ENCODE results near the gene CASP3.
"Not testable (repeated sequence)": the region's sequence is repeated elsewhere in the genome, so short reads cannot be mapped to it uniquely, and the experiment has no call there.

Gene CASP3

DNA sequence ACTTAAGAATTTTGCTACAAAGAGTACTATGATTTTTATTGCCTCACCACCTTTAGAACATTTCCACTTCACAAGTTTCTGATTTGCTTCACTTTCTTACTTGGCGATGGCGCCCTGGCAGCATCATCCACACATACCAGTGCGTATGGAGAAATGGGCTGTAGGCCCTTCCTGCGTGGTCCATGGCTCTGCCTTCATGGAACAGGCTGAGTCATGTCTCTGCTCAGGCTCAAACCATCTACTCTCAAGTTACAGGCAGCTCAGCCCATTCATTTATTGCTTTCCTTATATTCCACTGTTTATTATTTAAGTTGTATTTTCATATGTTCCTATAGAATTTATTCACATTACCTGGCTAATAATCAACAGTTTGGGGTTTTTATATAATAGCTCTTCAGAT lies 21.1 kb downstream of the CASP3 start:
- DNase-seq, result no peak

DNA sequence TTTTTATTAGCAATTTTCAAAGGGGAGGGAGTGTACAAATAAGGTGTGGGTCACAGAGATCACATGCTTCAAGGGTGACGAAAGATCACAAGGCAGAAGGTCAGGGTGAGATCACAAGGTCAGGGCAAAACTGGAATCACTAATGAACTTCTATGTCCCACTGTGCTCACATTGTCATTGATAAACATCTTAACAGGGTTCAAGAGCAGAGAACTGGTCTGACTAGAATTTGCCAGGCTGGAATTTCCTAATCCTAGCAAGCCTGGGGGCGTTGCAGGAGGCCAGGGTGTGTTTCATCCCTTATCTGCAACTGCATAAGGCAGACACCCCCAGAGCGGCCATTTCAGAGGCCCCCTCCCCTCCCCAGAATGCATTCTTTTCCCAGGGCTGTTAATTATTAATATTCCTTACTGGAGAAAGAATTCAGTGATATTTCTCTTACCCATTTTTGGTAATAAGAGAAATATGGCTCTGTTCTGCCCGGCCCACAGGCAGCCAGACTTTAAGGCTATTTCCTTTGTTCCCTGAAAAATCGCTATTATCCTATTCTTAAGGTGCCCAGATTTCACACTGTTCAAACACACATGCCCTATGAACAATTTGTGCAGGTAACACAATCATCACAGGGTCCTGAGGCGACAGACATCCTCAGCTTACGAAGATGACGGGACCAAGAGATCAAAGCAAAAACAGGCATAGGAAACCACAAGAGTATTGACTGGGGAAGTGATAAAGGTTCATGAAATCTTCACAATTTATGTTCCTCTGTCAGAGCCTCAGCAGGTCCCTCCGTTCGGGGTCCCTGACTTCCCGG lies 23.3 kb downstream of the CASP3 start:
- DNase-seq, result not testable (repeated sequence)

DNA sequence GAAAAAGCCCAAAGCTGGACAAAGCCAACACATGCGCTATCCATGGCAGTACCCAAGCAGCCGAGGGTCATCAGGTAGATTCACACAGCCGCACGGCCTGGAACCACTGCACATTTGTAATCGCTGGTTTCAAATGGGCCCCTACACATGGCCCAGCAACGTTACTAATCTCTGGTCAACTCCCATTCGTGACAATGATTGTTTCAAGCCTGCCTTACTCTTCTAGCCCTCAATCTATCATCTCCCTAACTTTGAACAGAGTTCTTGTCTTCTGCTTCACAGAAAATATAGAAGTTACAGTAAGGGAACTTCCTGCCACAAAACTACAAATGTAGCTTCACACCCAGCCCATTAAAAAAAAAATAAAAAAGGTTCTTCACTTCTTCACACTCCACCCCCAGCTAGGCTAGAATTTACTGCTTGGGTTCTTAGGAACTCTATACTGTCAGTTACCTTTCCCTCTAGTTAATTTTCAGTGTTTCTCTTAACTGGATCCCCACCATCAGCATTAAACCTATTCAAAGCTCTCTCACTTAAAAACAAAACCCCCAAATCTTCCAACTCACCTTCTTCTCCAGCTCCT lies 24.2 kb downstream of the CASP3 start:
- no peak for DNase-seq

DNA sequence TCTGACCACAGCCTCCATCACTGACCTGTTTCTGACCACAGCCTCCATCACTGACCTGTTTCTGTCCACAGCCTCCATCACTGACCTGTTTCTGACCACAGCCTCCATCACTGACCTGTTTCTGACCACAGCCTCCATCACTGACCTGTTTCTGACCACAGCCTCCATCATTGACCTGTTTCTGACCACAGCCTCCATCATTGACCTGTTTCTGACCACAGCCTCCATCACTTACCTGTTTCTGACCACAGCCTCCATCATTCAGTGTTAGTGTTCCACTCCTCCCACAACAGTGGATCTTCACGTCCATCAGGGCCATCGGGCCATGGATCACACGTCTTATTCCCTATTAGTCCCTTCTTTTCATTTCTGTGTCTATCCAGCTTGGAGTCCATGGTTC lies 24.7 kb downstream of the CASP3 start:
- DNase-seq, result not testable (repeated sequence)

DNA sequence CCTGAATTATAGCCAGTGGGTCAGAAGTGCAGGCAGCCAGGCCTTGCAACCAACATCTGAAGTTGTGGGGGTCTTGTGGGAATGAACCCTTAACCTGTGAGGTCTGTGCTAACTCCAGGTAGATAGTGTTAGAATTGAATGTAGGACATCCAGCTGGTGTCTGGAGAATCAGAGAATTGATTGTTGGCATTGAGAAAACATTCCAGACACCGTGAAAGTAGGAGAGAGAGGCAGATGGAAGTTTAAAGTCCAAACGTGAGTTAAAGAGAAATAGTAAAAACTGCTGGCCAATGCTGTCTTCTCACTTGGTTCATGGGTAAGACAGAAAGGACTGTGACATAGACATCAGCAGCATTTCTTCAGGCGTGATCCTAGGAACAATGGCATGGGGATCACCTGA lies 27.7 kb downstream of the CASP3 start:
- DNase-seq, result no peak

DNA sequence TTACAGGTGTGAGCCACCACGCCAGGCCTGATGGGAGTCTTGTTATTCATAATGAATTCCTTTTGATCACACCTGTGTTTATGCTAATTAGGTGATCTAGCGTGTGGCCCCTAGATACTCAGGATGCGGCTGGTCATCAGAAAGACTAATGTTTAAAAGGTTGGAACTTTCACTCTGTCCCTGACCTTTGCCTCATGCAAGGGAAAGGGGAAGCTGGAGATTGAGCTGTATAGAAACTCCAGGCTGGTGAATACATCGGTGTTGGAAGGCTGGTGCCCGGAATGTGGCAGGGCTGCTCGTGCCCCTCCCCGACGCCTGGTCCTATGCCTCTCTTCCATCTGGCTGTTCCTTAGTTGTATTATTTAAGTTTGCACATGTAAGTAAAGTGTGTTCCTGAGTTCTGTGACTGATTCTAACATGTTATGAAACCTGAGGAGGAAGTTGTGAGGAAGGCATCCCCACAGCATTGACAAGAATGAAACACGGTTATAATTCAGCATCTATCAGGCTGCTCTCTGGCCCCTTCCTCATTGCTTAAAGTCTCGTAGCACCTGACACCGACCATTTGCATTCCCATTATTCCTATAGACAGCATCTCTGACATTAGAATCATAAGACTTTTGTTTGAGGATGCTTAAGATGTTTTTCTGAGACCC lies 28.9 kb downstream of the CASP3 start:
- no peak for DNase-seq

DNA sequence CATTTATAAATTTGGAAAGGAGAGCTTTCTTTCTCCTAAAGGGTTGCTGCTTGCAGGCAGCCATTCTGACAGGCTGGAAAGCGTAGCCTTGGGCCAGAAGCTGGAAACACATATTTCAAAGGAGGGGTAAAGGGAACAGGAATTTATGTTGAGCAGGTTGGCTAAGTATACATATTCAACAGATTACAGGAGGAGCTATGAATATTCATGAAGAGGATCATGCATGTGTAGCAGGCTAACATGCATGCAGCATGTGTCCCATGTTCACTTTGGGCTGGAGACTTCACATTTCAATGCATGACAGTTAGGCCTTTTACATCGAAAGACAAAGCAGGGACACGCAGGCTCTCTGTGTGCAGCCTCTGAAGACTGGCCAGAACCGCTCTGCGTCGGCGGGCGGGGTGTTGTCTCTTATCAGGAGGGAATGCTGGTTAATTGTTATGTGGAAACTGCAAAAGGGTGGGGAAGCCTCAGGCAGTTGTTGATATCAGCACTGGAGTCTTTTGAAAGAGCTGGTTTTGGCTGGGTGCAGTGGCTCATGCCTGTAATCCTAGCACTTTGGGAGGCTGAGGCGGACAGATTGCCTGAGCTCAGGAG lies 31.5 kb downstream of the CASP3 start:
- no peak for DNase-seq

DNA sequence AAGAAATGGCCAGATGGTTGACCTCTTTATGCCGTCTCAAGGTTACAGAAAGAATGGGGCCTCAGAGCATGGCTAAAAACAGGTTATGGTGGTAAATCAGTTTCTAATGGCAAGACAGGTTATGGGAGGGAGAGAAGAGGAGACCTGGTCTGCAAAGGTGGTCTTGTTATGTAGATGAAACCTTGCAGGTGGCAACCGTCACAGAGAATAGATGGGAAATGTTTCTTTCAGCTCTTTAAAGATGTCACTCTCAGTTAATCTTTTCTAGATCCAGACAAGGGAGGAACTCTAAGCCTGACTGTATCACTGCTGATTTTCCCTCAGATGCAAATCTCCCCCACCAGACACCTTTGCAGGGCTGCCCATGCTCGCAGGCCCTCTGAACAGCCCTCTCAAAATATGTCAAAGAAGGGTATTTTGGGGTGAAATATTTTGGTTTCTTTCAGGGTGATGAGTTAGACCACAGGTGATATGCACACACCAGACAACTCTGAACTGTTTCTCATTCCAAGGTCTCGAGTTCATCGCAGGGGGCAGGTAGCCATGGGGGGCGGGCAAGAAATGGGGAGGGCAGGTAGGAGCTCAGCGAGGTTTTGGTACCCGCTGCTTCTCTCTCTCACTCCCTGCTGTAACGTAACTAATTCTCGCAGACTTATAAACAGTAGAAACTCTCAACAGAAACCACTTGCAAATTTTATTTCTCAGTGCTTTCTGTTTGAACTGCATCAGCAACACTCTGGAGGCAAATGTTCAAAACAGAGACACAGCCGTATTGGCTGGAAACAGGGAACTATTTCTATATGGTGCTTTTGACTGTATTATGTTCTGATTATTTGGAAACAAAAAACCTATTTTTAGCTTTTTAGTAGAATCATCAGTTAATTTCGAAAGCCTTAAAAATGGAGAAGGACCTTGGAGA lies 32.4 kb downstream of the CASP3 start:
- DNase-seq, result no peak

DNA sequence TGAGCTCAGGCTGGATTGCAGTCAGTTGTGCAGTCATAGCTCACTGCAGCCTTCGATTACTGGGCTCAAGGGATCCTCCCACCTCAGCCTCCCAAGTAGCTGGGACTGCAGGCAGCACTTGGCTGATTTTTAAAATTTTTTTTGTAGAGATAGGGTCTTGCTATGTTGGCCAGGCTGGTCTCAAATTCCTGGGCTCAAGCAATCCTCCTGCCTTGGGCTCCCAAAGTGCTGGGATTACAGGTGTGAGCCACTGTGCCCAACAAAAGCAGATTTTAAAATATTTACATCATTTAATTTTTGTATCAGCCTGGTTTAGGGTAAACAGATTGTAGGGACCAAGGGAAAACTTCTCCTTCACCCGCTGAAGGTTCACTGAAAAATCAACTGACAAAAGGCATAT lies 33.1 kb downstream of the CASP3 start:
- DNase-seq, result not testable (repeated sequence)

DNA sequence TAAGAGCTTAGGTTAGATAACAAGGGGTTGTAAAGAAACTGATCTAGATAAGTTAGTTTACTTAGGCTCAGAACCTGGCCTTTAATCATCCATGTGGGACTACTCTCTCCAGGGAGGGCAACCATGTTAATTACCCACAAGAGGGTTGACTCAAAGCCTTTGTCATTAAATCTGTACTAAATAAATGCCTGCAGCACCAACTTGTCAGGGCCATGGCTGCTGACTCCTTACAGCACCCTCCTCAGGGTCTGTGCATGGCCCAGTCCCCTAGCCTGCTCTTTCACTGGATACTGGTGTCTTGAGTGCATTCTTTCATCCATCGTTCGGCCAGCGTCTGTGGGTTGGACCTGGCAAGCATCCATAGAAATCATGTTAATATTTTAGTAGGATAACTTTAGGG lies 34.7 kb downstream of the CASP3 start:
- DNase-seq, result no peak

DNA sequence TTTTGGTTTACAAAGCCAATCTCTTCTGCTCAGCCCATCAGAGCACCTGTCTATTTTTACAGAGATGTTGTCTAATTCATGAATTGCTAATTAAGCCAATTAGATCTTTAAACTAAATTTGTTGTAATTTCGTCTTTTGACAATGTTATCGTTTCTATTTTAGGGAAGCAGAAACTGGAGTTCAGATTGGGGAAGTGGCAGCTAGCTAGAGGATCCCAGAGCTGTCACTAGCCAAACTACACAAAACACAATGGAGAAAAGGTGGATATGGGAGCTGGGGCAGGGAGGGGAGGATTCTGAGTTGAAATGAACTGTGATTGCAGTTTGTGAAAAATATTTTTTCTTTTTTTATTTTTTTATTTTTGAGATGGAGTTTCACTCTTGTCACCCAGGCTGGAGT lies 35.8 kb downstream of the CASP3 start:
- DNase-seq, result no peak

DNA sequence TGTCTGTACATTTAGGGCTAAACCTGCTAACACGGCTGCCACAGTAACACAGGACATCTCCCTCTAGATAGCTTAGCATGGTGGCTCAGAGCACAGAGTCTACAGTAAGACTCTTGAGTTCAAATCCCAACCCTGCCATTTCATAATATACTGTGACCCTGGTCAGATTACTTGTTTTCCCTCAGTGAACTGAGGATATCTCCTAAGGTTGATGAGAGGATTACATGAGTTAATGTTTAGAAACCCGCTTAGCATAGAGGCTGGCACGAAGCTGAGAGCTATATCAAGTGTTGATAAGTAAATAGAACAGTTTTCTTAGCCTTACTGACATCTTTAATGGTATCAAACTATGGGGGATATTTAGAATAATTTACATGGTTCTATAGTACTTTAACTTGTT lies 37.2 kb downstream of the CASP3 start:
- DNase-seq, result no peak

DNA sequence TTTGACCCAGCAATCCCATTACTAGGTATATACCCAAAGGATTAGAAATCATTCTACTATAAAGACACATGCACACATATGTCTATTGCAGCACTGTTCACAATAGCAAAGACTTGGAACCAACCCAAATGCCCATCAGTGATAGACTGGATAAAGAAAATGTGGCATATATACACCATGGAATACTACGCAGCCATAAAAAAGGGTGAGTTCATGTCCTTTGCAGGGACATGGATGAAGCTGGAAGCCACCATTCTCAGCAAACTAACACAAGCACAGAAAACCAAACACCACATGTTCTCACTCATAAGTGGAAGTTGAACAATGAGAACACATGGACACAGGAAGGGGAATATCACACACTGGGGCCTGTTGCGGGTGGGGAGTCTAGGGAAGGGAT lies 41.8 kb downstream of the CASP3 start:
- not testable (repeated sequence) for DNase-seq

DNA sequence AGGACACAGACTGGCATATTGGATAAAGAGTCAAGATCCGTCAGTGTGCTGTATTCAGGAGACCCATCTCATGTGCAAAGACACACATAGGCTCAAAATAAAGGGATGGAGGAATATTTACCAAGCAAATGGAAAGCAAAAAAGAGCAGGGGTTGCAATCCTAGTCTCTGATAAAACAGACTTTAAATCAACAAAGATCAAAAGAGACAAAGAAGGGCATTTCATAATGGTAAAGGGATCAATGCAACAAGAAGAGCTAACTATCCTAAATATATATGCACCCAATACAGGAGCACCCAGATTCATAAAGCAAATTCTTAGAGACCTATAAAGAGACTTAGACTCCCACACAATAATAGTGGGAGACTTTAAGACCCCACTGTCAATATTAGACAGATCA lies 46.4 kb downstream of the CASP3 start:
- DNase-seq, result not testable (repeated sequence)

DNA sequence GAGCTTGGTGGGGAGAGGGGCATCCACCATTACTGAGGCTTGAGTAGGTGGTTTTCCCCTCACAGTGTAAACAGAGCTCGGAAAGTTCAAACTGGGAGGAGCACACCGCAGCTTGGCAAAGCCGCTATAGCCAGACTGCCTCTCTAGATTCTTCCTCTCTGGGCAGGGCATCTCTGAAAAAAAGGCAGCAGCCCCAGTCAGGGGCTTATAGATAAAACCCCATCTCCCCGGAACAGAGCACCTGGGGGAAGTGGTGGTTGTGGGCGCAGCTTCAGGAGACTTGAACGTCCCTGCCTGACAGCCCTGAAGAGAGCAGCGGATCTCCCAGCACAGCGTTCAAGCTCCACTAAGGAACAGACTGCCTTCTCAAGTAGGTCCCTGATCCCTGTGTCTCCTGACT lies 48.3 kb downstream of the CASP3 start:
- DNase-seq, result not testable (repeated sequence)

DNA sequence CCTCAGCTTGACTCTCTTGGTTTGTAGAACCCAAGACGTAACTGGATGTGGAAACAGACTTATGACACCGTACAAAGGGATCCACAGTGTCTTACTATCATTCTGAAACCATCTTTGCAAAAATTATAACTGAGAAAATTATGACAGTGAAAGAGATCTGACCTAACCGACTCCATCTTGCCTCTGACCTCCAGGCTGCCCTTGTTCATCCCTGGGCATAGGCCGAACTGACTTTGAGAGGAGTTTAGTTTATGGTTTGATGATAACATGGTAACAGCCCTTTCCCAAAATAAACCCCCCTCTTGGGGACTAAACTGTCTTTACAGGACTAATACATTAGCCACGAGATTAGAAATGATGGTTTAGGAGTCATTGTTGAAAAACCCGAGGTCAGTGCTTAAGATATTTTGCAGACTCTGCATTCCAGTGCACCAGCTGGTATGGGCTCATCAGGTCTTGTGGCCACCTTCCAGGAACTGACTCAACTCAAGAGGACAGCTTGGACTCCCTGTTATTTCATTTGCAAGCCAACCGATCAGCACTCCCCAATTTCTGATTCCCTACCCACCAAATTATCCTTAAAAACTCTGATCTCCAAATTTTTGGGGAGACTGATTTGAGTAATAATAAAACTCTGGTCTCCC lies 49.6 kb downstream of the CASP3 start:
- no peak for DNase-seq

DNA sequence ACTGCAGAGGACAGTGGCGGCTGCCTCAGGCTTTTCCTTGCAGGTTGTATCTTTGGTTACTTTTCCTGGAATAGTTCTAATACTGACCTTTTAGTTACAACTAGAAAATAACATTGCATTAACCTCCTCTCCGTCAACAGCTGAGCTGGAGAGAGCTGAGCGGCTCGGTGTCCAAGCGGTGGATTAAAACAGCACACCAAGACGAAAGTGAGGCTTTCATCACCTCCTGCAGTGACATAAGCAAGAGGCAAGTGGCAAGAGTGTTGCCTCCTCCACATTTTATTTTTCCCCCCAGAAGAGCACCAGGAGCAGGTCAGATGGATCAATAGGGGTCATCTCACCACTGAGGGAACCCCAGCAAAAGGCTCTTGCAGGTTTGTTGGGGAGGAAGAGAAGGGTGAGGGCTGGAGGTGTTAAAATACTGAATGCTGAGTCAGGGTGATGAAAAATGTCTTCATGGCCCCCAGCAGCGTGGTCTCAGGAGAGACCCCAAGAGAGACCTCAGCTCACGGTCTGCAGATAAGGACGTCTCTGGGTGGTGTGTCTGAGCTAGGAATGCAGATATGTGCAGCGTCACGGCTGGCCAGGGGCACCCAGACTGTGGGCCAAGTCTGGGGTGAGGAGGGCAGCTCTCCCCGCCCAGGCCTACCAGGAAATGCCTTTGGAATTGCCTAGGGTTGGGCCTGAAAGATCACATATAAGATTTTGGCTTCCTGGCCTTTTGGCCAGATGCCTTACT lies 50.3 kb downstream of the CASP3 start:
- no peak for DNase-seq

DNA sequence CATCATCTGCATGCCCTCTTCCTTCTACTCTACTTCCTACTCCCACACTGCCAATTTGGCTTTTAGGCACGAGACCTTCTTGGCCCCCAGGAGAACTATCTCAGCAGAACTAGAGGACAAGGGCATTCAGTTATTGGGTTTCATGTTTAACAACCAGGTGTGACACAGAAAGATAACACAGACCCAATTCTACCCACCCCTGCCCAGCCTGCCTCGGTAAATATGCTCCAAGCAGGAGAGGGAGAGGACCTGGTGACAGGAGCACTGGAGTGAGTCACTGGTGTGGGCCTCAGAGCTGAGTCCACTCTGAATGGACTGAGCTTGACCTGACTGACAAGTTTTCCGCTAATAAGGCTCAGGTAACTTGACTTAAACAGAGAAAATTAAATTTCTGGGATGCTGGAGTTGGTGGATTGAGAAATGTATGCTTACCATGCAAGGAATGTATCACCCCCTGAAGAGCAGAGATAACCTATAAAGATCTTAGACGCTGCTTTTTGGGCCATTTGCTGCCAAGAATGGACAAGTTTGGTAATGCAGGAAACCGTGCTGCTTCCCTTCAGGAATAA lies 52.5 kb downstream of the CASP3 start:
- no peak for DNase-seq

DNA sequence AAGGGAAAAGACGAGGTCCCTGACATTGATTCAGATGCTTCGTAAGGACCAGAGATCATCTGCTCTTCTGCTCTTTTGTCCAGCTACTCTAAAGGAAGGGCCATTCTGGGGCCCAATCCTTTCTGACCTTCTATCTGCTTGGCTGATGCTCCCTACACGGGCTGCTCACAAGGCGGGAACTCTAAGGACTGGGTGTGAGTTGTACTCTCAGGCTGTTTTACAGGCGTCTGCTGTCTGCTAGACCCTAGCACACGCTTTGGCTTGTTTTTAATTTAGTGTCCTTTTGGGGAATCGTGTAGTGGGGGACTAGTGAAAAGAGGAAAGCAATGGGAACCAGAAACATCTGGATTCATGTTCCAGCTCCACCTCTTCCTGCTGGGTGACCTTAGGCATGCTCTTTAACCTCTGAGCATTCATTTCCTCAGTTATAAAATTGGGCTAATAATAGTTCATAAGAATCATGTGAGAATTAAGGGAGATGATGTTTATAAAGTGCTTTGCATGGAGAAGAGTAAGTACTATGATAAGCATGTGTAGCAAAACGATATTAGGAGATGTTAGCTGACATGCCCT lies 53.1 kb downstream of the CASP3 start:
- no peak for DNase-seq

DNA sequence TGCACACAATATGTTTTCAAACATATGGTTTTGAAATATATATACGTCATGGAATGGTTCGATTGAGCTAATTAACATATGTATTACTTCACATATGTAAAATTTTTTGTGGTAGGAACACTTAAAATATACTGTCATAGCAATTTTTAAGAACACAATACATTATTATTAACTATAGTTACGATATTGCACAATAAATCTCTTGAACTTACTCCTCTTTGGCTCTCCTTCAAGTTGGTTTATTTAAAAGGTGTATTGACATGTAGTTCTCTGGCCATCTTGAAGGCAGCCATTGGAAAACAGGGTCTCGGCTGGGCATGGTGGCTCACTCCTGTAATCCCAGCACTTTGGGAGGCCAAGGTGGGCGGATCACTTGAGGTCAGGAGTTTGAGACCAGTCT lies 53.8 kb downstream of the CASP3 start:
- DNase-seq, result no peak

DNA sequence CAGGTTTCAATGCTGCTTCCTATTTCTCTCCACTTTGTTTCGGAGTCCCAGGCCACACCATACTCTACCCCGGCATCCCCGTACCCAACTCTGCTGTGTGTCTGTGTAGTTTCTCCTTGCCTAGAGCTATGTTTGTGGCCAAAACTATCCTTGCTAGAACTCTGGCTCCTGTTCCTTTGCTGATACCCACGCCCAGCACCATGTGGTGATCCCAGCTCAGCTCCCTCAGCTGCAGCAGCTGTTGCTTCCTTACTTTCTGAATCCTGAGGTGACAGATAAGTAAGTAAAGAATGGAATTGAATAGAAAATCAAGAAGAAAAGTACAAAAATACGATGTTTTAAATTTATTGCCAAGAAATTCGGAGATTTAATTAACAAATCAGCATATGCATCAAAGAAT lies 55.8 kb downstream of the CASP3 start:
- DNase-seq, result no peak

Data from NCI-H524 (cell line).